GM13976 (cell line): ENCODE measurements around the gene PHF23.
A peak's percentile ranks its signal among the peaks of the same experiment; 100 is the strongest.

Experiments
- DNase-seq: peaks from one replicate; pipeline ENCODE4 v3.0.0; 2012; ENCODE audit warnings: low spot score
- in situ Hi-C: fragments of 300-500 bp; cut with MboI; formaldehyde crosslinking; loops from one replicate; pipeline ENCODE4 v1.12.0; 2022; ENCODE audit warnings: low sequenced_read_pairs, mixed read lengths, inconsistent platforms; ENCODE audit not compliant: unreplicated experiment
- TF ChIP-seq, protein P1 (sequence below): IDR thresholded peaks from 2 replicates; pipeline ENCODE4 v1.5.1; 2012; ENCODE audit warnings: borderline replicate concordance, mild to moderate bottlenecking; ENCODE audit not compliant: insufficient read depth; ENCODE audit errors: extremely low read depth, missing control alignments, control extremely low read depth

The PHF23 gene

DNA sequence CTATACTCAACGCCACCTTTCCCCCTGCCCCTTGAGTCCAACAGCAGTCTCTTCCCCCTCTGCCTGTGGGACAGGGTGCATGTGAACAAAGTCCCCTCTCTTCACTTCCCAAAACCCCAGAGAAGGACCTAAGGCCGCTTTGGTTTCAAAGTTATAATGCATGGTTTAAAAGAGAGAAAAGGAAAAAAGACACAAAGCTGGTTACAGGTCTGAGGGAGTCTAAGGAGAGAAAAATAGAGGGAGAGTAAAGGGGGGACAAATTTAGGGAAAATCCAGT, 4.1 kb upstream of the PHF23 start:
- no peak for DNase-seq
- in situ Hi-C loops = no loop called here
- TF ChIP-seq, protein P1, sequence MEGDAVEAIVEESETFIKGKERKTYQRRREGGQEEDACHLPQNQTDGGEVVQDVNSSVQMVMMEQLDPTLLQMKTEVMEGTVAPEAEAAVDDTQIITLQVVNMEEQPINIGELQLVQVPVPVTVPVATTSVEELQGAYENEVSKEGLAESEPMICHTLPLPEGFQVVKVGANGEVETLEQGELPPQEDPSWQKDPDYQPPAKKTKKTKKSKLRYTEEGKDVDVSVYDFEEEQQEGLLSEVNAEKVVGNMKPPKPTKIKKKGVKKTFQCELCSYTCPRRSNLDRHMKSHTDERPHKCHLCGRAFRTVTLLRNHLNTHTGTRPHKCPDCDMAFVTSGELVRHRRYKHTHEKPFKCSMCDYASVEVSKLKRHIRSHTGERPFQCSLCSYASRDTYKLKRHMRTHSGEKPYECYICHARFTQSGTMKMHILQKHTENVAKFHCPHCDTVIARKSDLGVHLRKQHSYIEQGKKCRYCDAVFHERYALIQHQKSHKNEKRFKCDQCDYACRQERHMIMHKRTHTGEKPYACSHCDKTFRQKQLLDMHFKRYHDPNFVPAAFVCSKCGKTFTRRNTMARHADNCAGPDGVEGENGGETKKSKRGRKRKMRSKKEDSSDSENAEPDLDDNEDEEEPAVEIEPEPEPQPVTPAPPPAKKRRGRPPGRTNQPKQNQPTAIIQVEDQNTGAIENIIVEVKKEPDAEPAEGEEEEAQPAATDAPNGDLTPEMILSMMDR = no peak

DNA sequence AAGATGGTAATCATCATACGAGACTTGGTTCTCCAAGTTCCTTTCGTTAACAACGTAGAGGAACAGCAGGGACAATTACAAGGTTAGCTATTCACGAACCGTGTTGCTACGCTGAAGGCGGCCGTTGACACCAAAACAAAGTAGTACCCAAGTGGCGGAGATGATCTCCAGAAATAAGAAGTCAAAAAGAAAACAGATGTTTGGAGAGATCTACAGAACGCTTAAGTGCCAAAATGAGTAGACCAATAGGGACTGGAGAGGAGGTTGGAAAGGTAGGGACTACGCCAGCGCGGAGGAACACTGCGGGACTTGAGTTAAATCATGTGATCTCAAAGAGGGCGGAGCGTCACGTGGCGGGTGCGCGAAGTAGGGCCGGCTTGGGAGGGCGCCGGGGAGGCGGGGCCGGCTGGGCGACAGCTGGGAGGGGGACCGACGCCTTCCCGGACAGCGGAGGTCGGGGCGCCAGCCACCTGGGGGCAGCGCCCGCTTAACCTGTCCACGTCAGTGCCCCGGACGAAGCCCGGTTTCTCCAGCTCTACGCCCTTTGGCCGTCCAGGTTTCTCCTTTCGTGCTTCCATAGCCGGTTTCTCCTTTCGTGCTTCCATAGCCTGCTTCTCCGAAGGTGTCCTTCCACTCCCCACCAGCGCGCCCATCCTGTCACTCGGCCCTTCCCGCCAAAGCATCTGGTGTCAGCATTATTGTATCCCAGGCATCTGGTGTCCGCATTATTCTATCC, 3.6 kb upstream of the PHF23 start:
- TF ChIP-seq, protein P1 = peak; percentile 13
- in situ Hi-C loops = no loop called here
- DNase-seq = peak; percentile 91

DNA sequence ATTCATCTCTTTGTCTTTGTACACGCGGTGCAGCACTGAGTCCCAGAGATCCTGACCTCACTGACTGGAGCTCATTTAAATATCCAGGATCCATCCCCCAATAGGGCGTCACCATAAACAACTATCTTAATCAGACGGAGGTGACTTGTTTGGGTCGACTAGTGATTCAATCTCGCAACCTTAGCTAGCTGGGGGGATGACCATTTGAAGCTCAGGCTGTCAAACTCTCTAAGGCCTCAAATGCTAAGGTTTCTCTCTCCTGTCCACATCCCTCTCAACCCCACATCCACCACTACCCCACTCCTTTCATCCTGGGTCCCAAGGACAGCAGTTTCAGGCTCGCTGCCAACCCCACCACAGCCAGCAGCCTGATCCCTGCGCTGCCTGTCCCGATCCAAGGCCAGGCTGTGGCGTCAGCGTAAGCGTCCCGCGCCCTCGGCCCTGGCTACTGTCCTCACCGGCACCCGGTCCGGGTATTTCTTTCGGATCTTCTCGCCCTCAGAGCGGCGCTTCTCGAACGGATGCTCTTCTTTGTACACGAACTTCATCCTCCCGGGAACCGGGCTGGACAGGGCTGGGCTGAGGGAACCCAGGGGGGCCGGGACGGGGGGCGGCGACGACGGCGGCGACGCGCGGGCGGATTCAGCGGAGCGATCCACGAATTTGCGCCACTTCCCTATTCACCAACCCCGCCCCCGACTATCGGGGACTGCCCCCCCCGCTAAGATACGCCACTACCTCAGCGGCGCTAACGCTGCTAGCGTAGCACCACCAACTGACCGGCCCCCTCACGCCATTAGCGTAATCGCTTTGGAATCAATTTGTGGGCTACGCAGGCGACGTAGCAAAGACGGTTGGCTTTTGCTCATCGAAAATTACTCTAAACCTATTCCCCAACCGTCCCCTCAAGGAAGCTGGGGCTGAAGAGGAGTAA, 2.8 kb upstream of the PHF23 start, which contains the start of gene GABARAP:
Gene GABARAP, minus strand, starts transcription at position 667 of the 934 bp plus-strand sequence. Its CDS starts 119 bp downstream, at position 548.
- in situ Hi-C loops = no loop called here
- peak; percentile 81 for DNase-seq
- TF ChIP-seq, protein P1 = no peak

DNA sequence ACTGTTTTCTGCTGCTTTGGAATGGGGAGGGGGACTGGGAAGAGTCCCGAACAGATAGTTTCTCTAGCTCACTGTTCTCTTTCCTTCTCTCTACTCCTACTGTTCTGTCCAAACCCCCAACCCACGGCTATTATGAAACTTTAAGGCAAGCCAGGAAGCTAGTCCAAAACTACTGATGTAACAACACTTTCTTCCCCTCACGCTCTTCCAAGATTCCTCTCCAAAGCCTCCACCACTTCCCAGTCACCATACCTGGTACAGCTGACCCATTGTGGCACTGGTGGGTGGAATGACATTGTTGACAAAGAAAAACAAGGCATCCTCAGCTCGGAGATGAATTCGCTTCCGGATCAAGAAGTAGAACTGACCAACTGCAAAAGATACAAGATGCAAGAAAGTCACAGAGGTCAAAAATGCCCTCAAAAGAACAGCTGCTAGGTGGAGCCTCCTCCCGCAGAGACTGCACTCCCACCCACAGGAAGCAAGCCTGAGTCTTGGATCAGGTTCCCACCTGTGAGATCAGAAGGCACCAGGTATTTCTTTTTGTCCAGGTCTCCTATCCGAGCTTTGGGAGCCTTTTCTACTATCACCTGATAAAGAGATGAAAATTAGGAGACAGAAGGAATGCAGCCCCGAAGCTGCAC, 2.0 kb upstream of the PHF23 start:
- TF ChIP-seq, protein P1 = no peak
- no peak for DNase-seq
- in situ Hi-C loops = no loop called here

DNA sequence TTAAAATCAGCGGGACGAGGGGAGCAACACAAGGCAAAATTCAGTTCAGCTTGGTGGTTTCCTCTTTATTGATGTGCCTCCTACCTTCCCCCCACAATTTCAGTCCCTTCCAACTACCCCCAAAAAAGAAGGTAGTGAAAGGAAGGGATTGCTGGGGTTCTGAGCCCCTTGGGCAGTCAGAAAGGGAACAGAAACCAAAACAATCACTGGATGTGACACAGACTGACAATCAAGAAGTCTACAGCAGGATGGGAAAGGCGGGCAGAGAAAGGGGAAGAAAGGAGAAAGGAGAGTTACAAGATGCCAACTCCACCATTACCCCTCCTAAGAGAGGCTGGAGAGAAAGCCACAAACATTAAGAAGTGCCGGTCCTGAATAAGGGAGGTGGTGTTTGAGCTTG, 1.1 kb upstream of the PHF23 start:
- TF ChIP-seq, protein P1 = no peak
- no peak for DNase-seq
- in situ Hi-C loops = no loop called here

DNA sequence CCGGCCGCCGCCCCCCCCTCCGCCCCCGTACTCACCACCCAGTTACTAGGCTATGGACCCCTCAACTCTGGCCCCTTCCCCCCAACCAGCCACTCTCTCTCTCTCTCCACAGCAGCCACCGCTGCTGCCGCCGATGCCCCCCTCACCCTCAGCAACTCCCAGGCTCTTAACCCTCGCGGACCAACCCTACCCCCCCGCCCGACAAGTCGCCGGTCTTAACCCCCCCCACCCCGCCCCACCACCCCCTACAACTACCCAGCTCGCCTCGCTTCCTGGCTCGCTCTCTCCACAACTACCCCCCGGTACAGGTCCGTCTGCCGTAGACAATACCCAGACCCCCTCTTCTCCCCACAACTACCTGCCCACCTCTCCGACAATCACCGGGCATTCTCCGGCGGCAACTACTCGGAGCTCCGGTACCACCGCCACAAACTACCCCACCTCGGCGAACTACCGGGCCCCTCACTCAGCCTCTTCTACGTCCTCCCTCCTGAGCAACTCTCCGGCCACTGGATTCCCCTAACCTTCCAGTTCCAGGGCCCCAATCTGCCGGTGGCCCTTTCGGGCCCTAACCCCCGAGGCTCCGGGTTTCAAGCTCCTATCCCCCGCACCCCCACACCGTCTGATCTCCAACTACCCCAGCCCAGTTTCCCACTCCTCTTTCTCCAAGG, 702 bp downstream of the PHF23 start:
- in situ Hi-C loops = no loop called here
- DNase-seq = no peak
- TF ChIP-seq, protein P1 = no peak
